HG02763 (cell line): ENCODE measurements around the gene MAML3.

Experiments used
- ATAC-seq: cut with Tn5 transposase; IDR thresholded peaks from one replicate; pipeline ENCODE4 v1.9.1; 2021; ENCODE audit warnings: mild to moderate bottlenecking, moderate library complexity; ENCODE audit not compliant: unreplicated experiment

MAML3 gene

GRCh38 chr4:140047786-140048185 lies 106.2 kb downstream of the MAML3 start:
- ATAC-seq = no peak

GRCh38 chr4:140047017-140047640 lies 106.9 kb downstream of the MAML3 start:
- no peak for ATAC-seq

- no peak for ATAC-seq
These were observed 107.4 kb downstream of the MAML3 start for GRCh38 chr4:140046543-140046942.

GRCh38 chr4:140046016-140046415 lies 108.0 kb downstream of the MAML3 start:
- ATAC-seq = no peak

- no peak for ATAC-seq
These were observed 109.6 kb downstream of the MAML3 start for GRCh38 chr4:140044337-140044902.

- ATAC-seq = no peak
These were observed 111.3 kb downstream of the MAML3 start for GRCh38 chr4:140042634-140043033.

- no peak for ATAC-seq
These were observed 115.9 kb downstream of the MAML3 start for GRCh38 chr4:140038031-140038533.

GRCh38 chr4:140037353-140038030 lies 116.5 kb downstream of the MAML3 start:
- no peak for ATAC-seq

- no peak for ATAC-seq
These were observed 122.3 kb downstream of the MAML3 start for GRCh38 chr4:140031706-140032105.

- ATAC-seq = no peak
These were observed 122.9 kb downstream of the MAML3 start for GRCh38 chr4:140031061-140031460.

- ATAC-seq = no peak
These were observed 125.1 kb downstream of the MAML3 start for GRCh38 chr4:140028676-140029517.

- no peak for ATAC-seq
These were observed 125.9 kb downstream of the MAML3 start for GRCh38 chr4:140028101-140028500.

- no peak for ATAC-seq
These were observed 126.9 kb downstream of the MAML3 start for GRCh38 chr4:140027101-140027500.

- no peak for ATAC-seq
These were observed 128.5 kb downstream of the MAML3 start for GRCh38 chr4:140025470-140025869.

GRCh38 chr4:140020457-140021361 lies 133.3 kb downstream of the MAML3 start:
- no peak for ATAC-seq

- ATAC-seq = no peak
These were observed 134.2 kb downstream of the MAML3 start for GRCh38 chr4:140019619-140020347.

GRCh38 chr4:140018931-140019618 lies 134.9 kb downstream of the MAML3 start:
- ATAC-seq = no peak

GRCh38 chr4:140014284-140014683 lies 139.7 kb downstream of the MAML3 start:
- no peak for ATAC-seq
